Islet precursor cell (in vitro differentiated cells): ENCODE results near the gene RGR.
A peak's percentile ranks its signal among the peaks of the same experiment; 100 is the strongest.

Experiments
- DNase-seq: peaks from one replicate; pipeline ENCODE4 v3.0.0-alpha.2; 2018

Gene RGR

GRCh38 chr10:84244651-84245270, at the start of gene RGR:
TSS of gene RGR (plus strand) at chr10:84245053. CDS start at chr10:84245091, 38 bp downstream.
- peak; percentile 74 for DNase-seq

- DNase-seq, result no peak
These were observed 48.8 kb upstream of the RGR start for GRCh38 chr10:84196083-84196482.

GRCh38 chr10:84196941-84197340, 47.9 kb upstream of the RGR start:
- no peak for DNase-seq

DNA sequence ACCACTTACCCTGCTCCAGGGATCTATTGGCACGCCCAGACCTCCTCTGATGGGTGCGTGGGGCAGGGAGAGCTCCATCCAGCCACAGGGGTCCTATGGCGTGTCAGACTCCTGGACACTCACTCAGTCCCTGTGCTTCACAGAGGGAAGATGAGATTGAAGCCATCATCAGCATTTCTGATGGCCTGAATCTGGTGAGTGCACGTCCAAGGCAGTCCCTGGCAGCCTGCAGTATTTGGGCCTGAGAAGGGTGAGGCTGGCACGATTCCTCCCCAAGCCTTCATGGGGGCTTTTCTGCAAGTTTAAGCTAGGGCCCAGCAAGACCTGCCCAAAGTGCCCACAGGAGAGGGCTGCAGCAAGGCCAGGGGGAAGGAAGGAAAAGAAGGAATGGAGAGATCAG, 47.2 kb upstream of the RGR start:
- no peak for DNase-seq

DNA sequence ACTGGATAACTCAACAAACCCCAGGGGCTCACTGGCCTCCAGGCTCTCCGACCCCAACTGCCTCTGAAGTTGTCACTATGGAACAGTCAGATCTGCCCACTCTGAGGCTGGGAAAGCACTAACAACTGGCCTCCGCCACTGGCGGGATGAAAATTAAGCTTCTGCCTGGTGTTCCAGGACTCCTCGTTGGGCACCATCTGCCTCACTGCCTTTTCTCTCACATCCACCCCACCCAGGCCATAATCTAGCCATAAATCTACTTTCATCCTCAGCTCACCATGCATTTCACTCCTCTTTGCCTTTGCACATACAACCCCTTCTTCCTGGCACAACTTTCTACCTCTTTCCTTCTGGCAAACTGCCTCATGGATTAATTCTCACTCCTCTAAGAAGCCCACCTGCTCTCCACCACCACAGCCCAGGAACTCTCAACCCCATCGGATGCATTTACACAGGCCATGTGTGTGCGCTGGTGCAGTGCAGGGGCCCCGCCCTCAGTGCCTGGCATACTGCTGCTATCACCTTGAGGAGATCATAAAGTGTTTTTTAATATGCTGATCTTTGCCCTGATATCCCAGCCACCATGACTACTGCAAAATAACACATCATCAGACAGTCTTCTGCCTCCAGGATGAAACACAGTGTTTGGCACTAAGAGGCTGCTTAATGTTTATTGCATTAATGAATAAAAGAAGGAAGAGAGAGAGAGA, 46.5 kb upstream of the RGR start:
- DNase-seq, result no peak

- no peak for DNase-seq
These were observed 44.2 kb upstream of the RGR start for GRCh38 chr10:84200537-84201243.

- DNase-seq, result no peak
These were observed 43.6 kb upstream of the RGR start for GRCh38 chr10:84201244-84201606.

GRCh38 chr10:84201682-84202081, 43.2 kb upstream of the RGR start:
- no peak for DNase-seq

GRCh38 chr10:84202349-84202748, 42.5 kb upstream of the RGR start:
- no peak for DNase-seq

GRCh38 chr10:84204122-84204521, 40.7 kb upstream of the RGR start:
- no peak for DNase-seq

GRCh38 chr10:84204610-84205009, 40.2 kb upstream of the RGR start:
- no peak for DNase-seq

GRCh38 chr10:84205049-84205852, 39.6 kb upstream of the RGR start:
- peak; percentile 83 for DNase-seq

- DNase-seq, result peak; percentile 22
These were observed 38.9 kb upstream of the RGR start for GRCh38 chr10:84205853-84206525.

GRCh38 chr10:84208023-84208422, 36.8 kb upstream of the RGR start:
- no peak for DNase-seq

DNA sequence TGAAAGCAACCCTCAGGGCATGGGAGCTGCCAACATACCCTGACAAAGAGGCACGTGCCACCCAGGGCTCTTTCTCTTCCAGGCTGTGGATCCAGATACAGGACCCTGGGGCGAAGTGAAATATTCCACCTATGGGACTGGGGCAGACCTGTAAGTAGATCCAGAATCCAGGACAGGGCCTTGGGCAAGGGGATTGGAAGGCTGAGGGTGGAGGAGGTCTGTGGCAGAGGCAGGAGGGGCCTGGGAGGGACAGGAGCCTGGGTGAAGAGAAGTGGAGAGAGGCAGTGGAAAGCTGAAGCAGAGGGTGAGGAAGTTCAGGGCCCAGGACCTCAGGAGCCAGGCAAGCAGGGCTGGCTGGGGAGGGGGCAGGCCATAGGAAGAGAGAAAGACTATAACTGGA, 33.3 kb upstream of the RGR start:
- no peak for DNase-seq

DNA sequence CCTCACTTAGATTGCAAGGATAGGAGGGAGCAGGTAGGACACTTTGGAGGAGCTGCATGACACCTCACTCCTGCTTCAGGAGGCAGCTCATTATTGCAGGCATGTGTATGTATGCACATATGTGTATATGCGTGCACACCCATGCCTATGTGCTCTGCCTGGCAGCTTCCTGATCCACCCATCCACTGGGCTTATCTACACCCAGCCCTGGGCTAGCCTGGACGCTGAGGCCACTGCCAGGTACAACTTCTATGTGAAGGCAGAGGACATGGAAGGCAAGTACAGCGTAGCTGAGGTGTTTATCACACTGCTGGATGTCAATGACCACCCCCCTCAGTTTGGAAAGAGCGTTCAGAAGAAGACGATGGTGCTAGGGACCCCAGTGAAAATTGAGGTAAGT, 32.8 kb upstream of the RGR start:
- no peak for DNase-seq

DNA sequence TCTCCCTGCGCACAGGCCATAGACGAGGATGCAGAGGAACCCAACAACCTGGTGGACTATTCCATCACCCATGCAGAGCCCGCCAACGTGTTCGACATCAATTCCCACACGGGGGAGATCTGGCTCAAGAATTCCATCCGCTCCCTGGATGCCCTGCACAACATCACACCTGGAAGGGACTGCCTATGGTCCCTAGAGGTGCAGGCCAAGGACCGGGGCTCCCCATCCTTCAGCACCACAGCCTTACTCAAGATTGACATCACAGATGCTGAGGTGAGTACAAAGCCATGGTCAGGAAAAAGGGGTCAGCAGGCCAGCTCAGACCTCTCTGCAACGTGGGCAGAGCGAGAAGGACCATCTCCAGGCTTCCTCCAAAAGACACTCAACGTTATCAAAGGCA, 31.8 kb upstream of the RGR start:
- DNase-seq, result no peak

- no peak for DNase-seq
These were observed 30.7 kb upstream of the RGR start for GRCh38 chr10:84214046-84214572.

DNA sequence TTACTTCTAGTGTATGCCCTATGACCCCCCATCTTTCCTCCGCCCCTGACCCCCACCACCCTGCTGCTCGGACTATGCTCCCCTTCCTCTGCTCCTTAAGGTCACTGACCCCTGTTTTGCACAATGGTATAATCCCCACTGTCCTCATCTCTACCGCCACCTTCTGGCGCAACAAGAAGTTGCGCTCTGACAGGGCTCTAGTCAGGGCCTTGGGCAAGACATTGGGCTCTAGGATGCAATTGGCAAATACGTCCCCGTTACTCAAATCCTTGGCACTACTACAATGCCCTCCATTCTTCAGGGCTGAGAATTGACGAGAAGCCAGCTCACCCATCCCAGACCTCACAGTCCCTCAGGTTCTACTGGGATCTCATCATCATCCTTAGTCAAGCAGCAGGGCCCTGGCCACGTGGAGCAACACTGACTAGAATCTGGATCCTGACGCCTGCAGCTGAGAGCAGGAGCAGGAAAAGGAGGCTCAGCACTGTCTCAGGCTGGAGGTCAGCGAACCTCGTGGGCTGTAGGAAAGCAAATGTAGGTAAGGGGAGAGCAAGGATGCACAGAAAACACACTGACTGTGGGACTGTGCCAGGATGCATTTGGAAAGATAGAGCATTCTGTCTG, 30.1 kb upstream of the RGR start:
- DNase-seq, result no peak

- no peak for DNase-seq
These were observed 28.0 kb upstream of the RGR start for GRCh38 chr10:84216834-84217233.

GRCh38 chr10:84217746-84218145, 27.1 kb upstream of the RGR start:
- no peak for DNase-seq

DNA sequence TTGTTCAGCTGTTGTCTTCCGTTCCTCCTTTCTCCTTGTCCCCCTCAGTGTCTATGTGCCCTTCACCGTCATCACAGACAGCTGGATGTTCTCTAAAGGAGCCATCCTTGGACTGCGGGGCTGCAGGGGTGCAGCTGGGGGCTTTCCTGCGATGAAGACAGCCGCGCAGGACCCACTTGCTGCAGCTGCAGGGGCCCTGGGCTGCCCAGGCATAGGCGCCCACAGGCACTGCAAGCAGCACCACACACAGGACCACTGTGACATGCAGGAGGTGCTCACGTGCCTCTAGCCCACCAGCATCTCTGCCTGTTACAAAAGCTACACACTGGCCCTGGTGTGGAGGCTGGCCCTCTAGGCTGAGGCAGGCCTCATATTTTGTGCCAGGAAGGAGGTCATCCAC, 22.9 kb upstream of the RGR start:
- no peak for DNase-seq
